GM23338 (cell line): ENCODE results near the gene SPN. TPM values are rescaled to one million over a fixed set of nuclear protein-coding genes. Genes with fewer than 3 reads are reported as not detected.
A peak's percentile ranks its signal among the peaks of the same experiment; 100 is the strongest.

ENCODE experiments used
- ATAC-seq: fragments of 200-7000 bp; cut with Tn5 transposase; 3 replicates; pipeline ENCODE4 v1.9.1; 2020
- DNase-seq: peaks from one replicate; pipeline ENCODE4 v3.0.0-alpha.2; 2015; ENCODE audit warnings: low spot score
- H2AFZ ChIP-seq: fragments of 200-600 bp; sonication (generic); 2 replicates; pipeline ENCODE4 v1.8.0; 2016; ENCODE audit warnings: antibody characterized with exemption, mild to moderate bottlenecking, moderate library complexity
- H3F3A ChIP-seq: fragments of 200-600 bp; sonication (generic); replicated peaks from 2 replicates; pipeline ENCODE4 v1.8.0; 2017; ENCODE audit warnings: antibody characterized with exemption, mixed run types, low read depth
- H3K27ac ChIP-seq: fragments of 200-600 bp; sonication (generic); 2 replicates; pipeline ENCODE4 v1.6.1; 2016; ENCODE audit warnings: low read depth
- H3K27me3 ChIP-seq: fragments of 200-600 bp; sonication (generic); 2 replicates; pipeline ENCODE4 v1.8.0; 2016; ENCODE audit warnings: mild to moderate bottlenecking, mixed run types, moderate library complexity; ENCODE audit not compliant: insufficient read depth
- H3K36me3 ChIP-seq: fragments of 200-600 bp; sonication (generic); 2 replicates; pipeline ENCODE4 v1.8.0; 2016; ENCODE audit warnings: mild to moderate bottlenecking; ENCODE audit not compliant: insufficient read depth
- H3K4me1 ChIP-seq: fragments of 200-600 bp; sonication (generic); 2 replicates; pipeline ENCODE4 v1.8.0; 2016; ENCODE audit warnings: mild to moderate bottlenecking, moderate library complexity; ENCODE audit not compliant: insufficient read depth
- H3K4me2 ChIP-seq: fragments of 200-600 bp; sonication (generic); 2 replicates; pipeline ENCODE4 v1.7.1; 2017; ENCODE audit warnings: mixed run types
- H3K4me3 ChIP-seq: fragments of 200-600 bp; sonication (generic); 2 replicates; pipeline ENCODE4 v1.6.1; 2016; ENCODE audit warnings: mixed run types
- H3K79me2 ChIP-seq: fragments of 200-600 bp; sonication (generic); replicated peaks from 2 replicates; pipeline ENCODE4 v1.8.0; 2017; ENCODE audit warnings: mild to moderate bottlenecking; ENCODE audit not compliant: insufficient read depth
- H3K9me2 ChIP-seq: fragments of 200-600 bp; sonication (generic); 2 replicates; pipeline ENCODE4 v1.8.0; 2017; ENCODE audit not compliant: insufficient read depth
- H4K20me1 ChIP-seq: fragments of 200-600 bp; sonication (generic); replicated peaks from 2 replicates; pipeline ENCODE4 v1.8.0; 2017; ENCODE audit warnings: mild to moderate bottlenecking; ENCODE audit not compliant: insufficient read depth
- H3K27ac Mint-ChIP-seq: 2 replicates; pipeline ENCODE4 v1.8.0; 2020; ENCODE audit warnings: inconsistent platforms, mild to moderate bottlenecking, moderate library complexity, mixed read lengths
- H3K27me3 Mint-ChIP-seq: 3 replicates; pipeline ENCODE4 v1.8.0; 2022; ENCODE audit warnings: low read depth, mild to moderate bottlenecking, moderate library complexity, mixed read lengths, inconsistent platforms; ENCODE audit not compliant: insufficient read depth, poor library complexity
- H3K36me3 Mint-ChIP-seq: 3 replicates; pipeline ENCODE4 v1.8.0; 2021; ENCODE audit warnings: low read depth, mild to moderate bottlenecking, inconsistent platforms, moderate library complexity, mixed read lengths
- H3K4me1 Mint-ChIP-seq: 3 replicates; pipeline ENCODE4 v1.8.0; 2020; ENCODE audit warnings: mild to moderate bottlenecking, inconsistent platforms, mixed read lengths
- H3K4me3 Mint-ChIP-seq: 3 replicates; pipeline ENCODE4 v1.8.0; 2021; ENCODE audit warnings: moderate library complexity, mild to moderate bottlenecking, inconsistent platforms, mixed read lengths
- H3K9me3 Mint-ChIP-seq: 3 replicates; pipeline ENCODE4 v1.8.0; 2020; ENCODE audit warnings: moderate library complexity, mild to moderate bottlenecking, inconsistent platforms, mixed read lengths
- CREB1 ChIP-seq: fragments of 250-450 bp; sonication (Bioruptor Pico); IDR thresholded peaks from 2 replicates; pipeline ENCODE4 v1.5.0; 2020; ENCODE audit warnings: low read depth, mild to moderate bottlenecking, moderate library complexity
- EZH2 ChIP-seq: fragments of 200-600 bp; sonication (generic); IDR thresholded peaks from one replicate; pipeline ENCODE4 v1.8.0; 2017; ENCODE audit warnings: antibody characterized with exemption, mild to moderate bottlenecking, low read depth; ENCODE audit not compliant: unreplicated experiment
- EZH2phosphoT487 ChIP-seq: fragments of 200-600 bp; sonication (generic); IDR thresholded peaks from one replicate; pipeline ENCODE4 v1.8.1; 2018; ENCODE audit warnings: antibody characterized with exemption; ENCODE audit not compliant: unreplicated experiment
- NANOG ChIP-seq: IDR thresholded peaks from 2 replicates; pipeline ENCODE4 v1.6.1; 2016; ENCODE audit warnings: antibody characterized with exemption, borderline replicate concordance
- POLR2AphosphoS5 ChIP-seq: IDR thresholded peaks from 2 replicates; pipeline ENCODE4 v1.6.1; 2016; ENCODE audit warnings: antibody characterized with exemption, low read depth
- REST ChIP-seq: IDR thresholded peaks from one replicate; pipeline ENCODE4 v1.6.1; 2018; ENCODE audit warnings: antibody characterized with exemption; ENCODE audit not compliant: unreplicated experiment
- STAT1 ChIP-seq: IDR thresholded peaks from one replicate; pipeline ENCODE4 v1.6.1; 2016; ENCODE audit warnings: antibody characterized with exemption; ENCODE audit not compliant: unreplicated experiment
- ZNF114 ChIP-seq: fragments of 250-450 bp; sonication (Bioruptor Pico); IDR thresholded peaks from 2 replicates; pipeline ENCODE4 v1.5.0; 2020; ENCODE audit warnings: mild to moderate bottlenecking, moderate library complexity
- polyA plus RNA-seq: library from polyadenylated mRNA; unstranded; fragments of >200 nt; fragmentation: Nextera tagmentation; extraction: Ambion mirVana; gene quantifications from 2 replicates; pipeline ENCODE4 v1.2.1, GENCODE V29; 2016
- total RNA-seq: library from RNA; depleted of rRNA; stranded (reverse); fragments of >200 nt; shearing (Covaris generic); gene quantifications from 2 replicates; pipeline ENCODE4 v1.2.3, GENCODE V29; 2014
- TF ChIP-seq, protein P1 (sequence below), 2 experiments: fragments of 200-600 bp in 1 of 2; sonication (generic) in 1 of 2; conservative IDR thresholded peaks; 2 replicates each; pipeline versions ENCODE4 v1.5.1 to v1.6.1; 2016 to 2017; ENCODE audit warnings: antibody characterized with exemption in 2 of 2, low read depth in 2 of 2, mild to moderate bottlenecking in 2 of 2, moderate library complexity in 1 of 2

The SPN gene
- total and polyA plus RNA-seq, 2 experiments from 2014 or later, result 0.52 to 2.3 TPM

GRCh38 chr16:29676989-29677785 is 14.1 kb downstream of the SPN start (continued):
- TF ChIP-seq REST (no peak), POLR2AphosphoS5 (no peak), STAT1 (no peak)
- TF ChIP-seq, protein P1, sequence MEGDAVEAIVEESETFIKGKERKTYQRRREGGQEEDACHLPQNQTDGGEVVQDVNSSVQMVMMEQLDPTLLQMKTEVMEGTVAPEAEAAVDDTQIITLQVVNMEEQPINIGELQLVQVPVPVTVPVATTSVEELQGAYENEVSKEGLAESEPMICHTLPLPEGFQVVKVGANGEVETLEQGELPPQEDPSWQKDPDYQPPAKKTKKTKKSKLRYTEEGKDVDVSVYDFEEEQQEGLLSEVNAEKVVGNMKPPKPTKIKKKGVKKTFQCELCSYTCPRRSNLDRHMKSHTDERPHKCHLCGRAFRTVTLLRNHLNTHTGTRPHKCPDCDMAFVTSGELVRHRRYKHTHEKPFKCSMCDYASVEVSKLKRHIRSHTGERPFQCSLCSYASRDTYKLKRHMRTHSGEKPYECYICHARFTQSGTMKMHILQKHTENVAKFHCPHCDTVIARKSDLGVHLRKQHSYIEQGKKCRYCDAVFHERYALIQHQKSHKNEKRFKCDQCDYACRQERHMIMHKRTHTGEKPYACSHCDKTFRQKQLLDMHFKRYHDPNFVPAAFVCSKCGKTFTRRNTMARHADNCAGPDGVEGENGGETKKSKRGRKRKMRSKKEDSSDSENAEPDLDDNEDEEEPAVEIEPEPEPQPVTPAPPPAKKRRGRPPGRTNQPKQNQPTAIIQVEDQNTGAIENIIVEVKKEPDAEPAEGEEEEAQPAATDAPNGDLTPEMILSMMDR (conservative IDR thresholded peaks at IDR 0.05; ENCODE audit: low read depth in 2 of 2), result no peak

DNA sequence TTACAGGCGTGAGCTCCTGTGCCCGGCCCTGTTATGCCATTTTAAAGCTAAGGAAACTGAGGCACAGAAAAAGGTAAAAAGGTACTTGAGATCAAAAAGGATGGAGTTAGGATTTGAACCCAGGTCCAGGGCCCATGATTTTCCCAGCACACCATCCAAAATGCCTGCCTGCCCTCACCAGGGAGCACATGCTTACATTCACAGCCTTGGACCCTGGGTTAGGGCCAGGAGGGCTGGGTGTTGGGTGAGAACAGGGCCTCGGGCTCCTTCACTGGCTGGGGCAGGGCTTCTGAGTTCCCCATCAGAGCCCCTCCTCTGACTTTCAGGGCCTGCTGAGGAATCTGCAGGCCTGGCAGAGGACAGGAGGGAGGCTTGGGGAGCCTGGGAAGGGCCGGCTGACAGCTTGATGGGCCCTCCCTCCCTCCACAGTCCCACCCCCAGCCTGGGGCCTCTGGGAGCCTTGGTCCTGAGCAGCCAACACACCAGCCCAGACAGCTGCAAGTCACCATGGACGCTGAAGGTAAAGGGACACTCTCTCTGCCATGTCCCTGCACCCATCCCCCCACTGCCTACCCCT is 15.7 kb downstream of the SPN start, which contains the start of gene QPRT:
TSS of gene QPRT (plus strand) at position 490 of the 577 bp plus-strand sequence. CDS start at position 508, 18 bp downstream.
- H3F3A ChIP-seq, result peaks cover 15% of the 10 kb centered on the region
- no peak for TF ChIP-seq NANOG
- peak; percentile 82 for TF ChIP-seq POLR2AphosphoS5
- DNase-seq (peak; percentile 95), ATAC-seq (peak; percentile 88)
- peaks cover 35% of the 10 kb centered on the region; the same call in 2 of the 3 replicates for H3K36me3 Mint-ChIP-seq
- peak within 1 kb of the TSS; percentile 100 for H3K27ac ChIP-seq
- H4K20me1 ChIP-seq, result no peaks in the 10 kb centered on the region
- H3K4me2 ChIP-seq, result peak within 1 kb of the TSS; percentile 81
- H3K4me1 ChIP-seq, result peaks cover 23% of the 10 kb centered on the region
- H3K9me3 Mint-ChIP-seq, result peaks cover 4% of the 10 kb centered on the region; the same call in 1 of the 3 replicates
- H3K27ac Mint-ChIP-seq, result peak within 1 kb of the TSS; percentile 99
- no peak within 1 kb of the TSS for H2AFZ ChIP-seq
- peaks cover 38% of the 10 kb centered on the region for H3K79me2 ChIP-seq
- H3K27me3 ChIP-seq, result no peaks in the 10 kb centered on the region
- peaks cover 15% of the 10 kb centered on the region for H3K27me3 Mint-ChIP-seq
- H3K4me1 Mint-ChIP-seq, result peaks cover 20% of the 10 kb centered on the region
- H3K36me3 ChIP-seq, result no peaks in the 10 kb centered on the region; the same call in 1 of the 2 replicates
- H3K4me3 Mint-ChIP-seq, result peak within 1 kb of the TSS; percentile 86
- no peaks in the 10 kb centered on the region for H3K9me2 ChIP-seq
- H3K4me3 ChIP-seq, result peak within 1 kb of the TSS; percentile 62

DNA sequence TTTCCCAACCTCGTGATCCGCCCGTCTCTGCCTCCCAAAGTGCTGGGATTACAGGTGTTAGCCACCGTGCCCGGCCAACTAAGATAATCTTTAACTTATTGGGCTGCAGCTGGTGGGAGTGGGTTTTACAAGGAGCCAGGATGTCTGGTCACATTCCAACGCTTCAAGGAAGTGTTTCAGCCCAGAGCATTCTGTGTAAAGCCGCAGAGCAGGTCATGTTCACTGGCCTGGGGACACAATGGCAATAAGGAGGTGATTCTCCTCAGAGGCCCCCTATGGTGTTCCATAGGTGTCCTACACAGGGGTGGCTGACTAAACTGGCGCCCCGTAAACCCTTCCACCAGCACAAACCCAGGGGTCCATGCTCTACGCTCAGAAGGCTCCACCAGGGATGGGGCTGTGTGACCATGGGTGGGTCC is 17.1 kb downstream of the SPN start:
- Histone ChIP-seq H3K9me2 (no peaks in the 10 kb centered on the region), H3F3A (peaks cover 15% of the 10 kb centered on the region), H3K36me3 (no peaks in the 10 kb centered on the region; the same call in 1 of the 2 replicates), H3K79me2 (peaks cover 49% of the 10 kb centered on the region), H3K27ac (peak overlapping the region; percentile 100), H4K20me1 (no peaks in the 10 kb centered on the region; the same call in 1 of the 2 replicates), H3K4me2 (peak overlapping the region; percentile 81), H3K4me3 (peak overlapping the region; percentile 62), H3K27me3 (no peaks in the 10 kb centered on the region), H3K4me1 (peaks cover 23% of the 10 kb centered on the region), H2AFZ (no peak overlapping the region)
- Mint-ChIP-seq H3K4me1 (peaks cover 18% of the 10 kb centered on the region), H3K27me3 (peaks cover 20% of the 10 kb centered on the region), H3K9me3 (peaks cover 4% of the 10 kb centered on the region; the same call in 1 of the 3 replicates), H3K36me3 (peaks cover 49% of the 10 kb centered on the region), H3K27ac (peak overlapping the region; percentile 99), H3K4me3 (peak overlapping the region; percentile 86)
- DNase-seq, result peak; percentile 57
- ATAC-seq, result no peak
- TF ChIP-seq ZNF114 (CRISPR knock-in tag) (no peak), EZH2 (no peak), CREB1 (no peak), REST (no peak), NANOG (no peak), EZH2phosphoT487 (no peak), POLR2AphosphoS5 (no peak)
